GM13977 (cell line): ENCODE data around the gene ZXDB.

ENCODE experiments used
- DNase-seq: peaks from one replicate; pipeline ENCODE4 v3.0.0; 2012; ENCODE audit warnings: low spot score
- CTCF ChIP-seq: IDR thresholded peaks from 2 replicates; pipeline ENCODE4 v1.5.1; 2012; ENCODE audit warnings: mild to moderate bottlenecking, control low read depth; ENCODE audit not compliant: insufficient read depth; ENCODE audit errors: extremely low read depth, missing control alignments
- in situ Hi-C: fragments of 300-500 bp; cut with MboI; formaldehyde crosslinking; loops from one replicate; pipeline ENCODE4 v1.12.0; 2022; ENCODE audit warnings: low sequenced_read_pairs, low pct_unique_long_range_greater_than_20kb, mixed read lengths, inconsistent platforms; ENCODE audit not compliant: unreplicated experiment

The ZXDB gene

GRCh38 chrX:57640674-57641016, 48.8 kb downstream of the ZXDB start:
- no peak for TF ChIP-seq CTCF
- no peak for DNase-seq
- in situ Hi-C loops = loop anchor here (25.0 kb wide), 1 partner anchor 97 kb away; no protein-coding TSS in a partner anchor

- TF ChIP-seq CTCF = no peak
- in situ Hi-C loops = loop anchor here (25.0 kb wide), 1 partner anchor 96 kb away; no protein-coding TSS in a partner anchor
- no peak for DNase-seq
Observed at GRCh38 chrX:57641338-57641737, 49.5 kb downstream of the ZXDB start.

GRCh38 chrX:57643698-57644097, 51.9 kb downstream of the ZXDB start:
- in situ Hi-C loops = loop anchor here (25.0 kb wide), 1 partner anchor 94 kb away; no protein-coding TSS in a partner anchor
- no peak for TF ChIP-seq CTCF
- no peak for DNase-seq

- DNase-seq = no peak
- TF ChIP-seq CTCF = no peak
- in situ Hi-C loops = loop anchor here (25.0 kb wide), 1 partner anchor 90 kb away; no protein-coding TSS in a partner anchor
Observed at GRCh38 chrX:57647020-57647419, 55.2 kb downstream of the ZXDB start.
